BE2C (cell line): ENCODE results near the gene PSMA2.

Experiments
- DNase-seq: peaks from one replicate; pipeline ENCODE4 v3.0.0-alpha.2; 2020
- H3K27me3 ChIP-seq: fragments of 250-450 bp; sonication (Bioruptor Pico); 2 replicates; pipeline ENCODE4 v1.5.1; 2020; ENCODE audit warnings: mild to moderate bottlenecking
- H3K36me3 ChIP-seq: fragments of 250-450 bp; sonication (Bioruptor Pico); 2 replicates; pipeline ENCODE4 v1.5.1; 2020; ENCODE audit warnings: mild to moderate bottlenecking
- H3K4me1 ChIP-seq: fragments of 250-450 bp; sonication (Bioruptor Pico); 2 replicates; pipeline ENCODE4 v1.5.1; 2020
- H3K4me3 ChIP-seq: 2 replicates; pipeline ENCODE4 v1.5.1; 2011; ENCODE audit warnings: low read depth, low read length
- H3K9me3 ChIP-seq: fragments of 250-450 bp; sonication (Bioruptor Pico); 2 replicates; pipeline ENCODE4 v1.5.1; 2020
- TF ChIP-seq, protein P1 (sequence below): IDR thresholded peaks from 2 replicates; pipeline ENCODE4 v1.5.1; 2012; ENCODE audit warnings: mild to moderate bottlenecking, low read depth, low read length

Gene PSMA2

DNA sequence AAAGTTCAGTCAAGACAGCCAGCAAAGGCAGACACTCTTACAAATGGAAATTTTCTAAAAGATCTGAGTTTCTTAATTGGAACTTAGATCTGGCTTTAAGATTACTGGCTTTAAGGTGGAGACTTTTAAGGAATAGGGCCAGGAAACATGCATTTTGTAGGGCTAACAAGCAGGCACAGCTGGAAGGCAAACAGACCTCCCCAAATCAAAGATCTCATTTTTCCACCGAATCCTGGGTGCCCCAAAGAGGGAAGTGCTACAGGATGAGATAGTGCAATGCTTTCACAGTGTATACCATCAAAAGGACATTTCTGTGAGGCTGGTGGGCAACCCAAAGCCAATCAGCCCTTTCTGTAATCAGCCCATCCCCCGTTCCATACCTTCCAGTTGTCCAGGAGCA, 27.6 kb upstream of the PSMA2 start:
- H3K4me1 ChIP-seq = no peaks in the 10 kb centered on the region
- H3K27me3 ChIP-seq = no peaks in the 10 kb centered on the region
- H3K36me3 ChIP-seq = no peaks in the 10 kb centered on the region
- no peaks in the 10 kb centered on the region for H3K9me3 ChIP-seq
- TF ChIP-seq, protein P1, sequence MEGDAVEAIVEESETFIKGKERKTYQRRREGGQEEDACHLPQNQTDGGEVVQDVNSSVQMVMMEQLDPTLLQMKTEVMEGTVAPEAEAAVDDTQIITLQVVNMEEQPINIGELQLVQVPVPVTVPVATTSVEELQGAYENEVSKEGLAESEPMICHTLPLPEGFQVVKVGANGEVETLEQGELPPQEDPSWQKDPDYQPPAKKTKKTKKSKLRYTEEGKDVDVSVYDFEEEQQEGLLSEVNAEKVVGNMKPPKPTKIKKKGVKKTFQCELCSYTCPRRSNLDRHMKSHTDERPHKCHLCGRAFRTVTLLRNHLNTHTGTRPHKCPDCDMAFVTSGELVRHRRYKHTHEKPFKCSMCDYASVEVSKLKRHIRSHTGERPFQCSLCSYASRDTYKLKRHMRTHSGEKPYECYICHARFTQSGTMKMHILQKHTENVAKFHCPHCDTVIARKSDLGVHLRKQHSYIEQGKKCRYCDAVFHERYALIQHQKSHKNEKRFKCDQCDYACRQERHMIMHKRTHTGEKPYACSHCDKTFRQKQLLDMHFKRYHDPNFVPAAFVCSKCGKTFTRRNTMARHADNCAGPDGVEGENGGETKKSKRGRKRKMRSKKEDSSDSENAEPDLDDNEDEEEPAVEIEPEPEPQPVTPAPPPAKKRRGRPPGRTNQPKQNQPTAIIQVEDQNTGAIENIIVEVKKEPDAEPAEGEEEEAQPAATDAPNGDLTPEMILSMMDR = no peak
- DNase-seq = no peak
- H3K4me3 ChIP-seq = no peak overlapping the region

GRCh38 chr7:42956062-42956461, 24.1 kb upstream of the PSMA2 start:
- Histone ChIP-seq H3K27me3 (no peaks in the 10 kb centered on the region), H3K4me3 (no peak overlapping the region), H3K4me1 (no peaks in the 10 kb centered on the region), H3K9me3 (no peaks in the 10 kb centered on the region), H3K36me3 (no peaks in the 10 kb centered on the region)
- TF ChIP-seq, protein P1 = no peak
- DNase-seq = no peak

DNA sequence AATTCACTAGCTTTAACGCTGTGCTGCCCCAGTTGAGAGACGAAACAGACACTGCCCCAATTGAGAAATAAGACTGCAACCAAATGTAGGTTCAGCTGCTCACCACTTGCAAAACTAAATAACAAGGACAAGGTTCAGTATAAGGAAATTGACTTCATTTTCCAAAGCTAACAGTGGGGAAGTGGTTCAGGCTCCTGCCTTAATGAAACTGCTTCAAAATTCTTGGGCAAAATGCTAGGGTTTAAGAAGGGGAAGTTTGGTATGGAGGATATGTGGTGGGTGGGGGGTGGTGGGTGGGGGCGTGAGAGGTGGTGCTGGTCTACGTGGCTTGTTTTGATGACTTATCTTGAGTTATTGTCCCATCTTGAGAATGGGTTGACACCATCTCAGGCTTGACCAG, 22.0 kb upstream of the PSMA2 start:
- Histone ChIP-seq H3K36me3 (no peaks in the 10 kb centered on the region), H3K4me3 (no peak overlapping the region), H3K27me3 (no peaks in the 10 kb centered on the region), H3K4me1 (no peaks in the 10 kb centered on the region), H3K9me3 (no peaks in the 10 kb centered on the region)
- no peak for DNase-seq
- TF ChIP-seq, protein P1 = no peak

DNA sequence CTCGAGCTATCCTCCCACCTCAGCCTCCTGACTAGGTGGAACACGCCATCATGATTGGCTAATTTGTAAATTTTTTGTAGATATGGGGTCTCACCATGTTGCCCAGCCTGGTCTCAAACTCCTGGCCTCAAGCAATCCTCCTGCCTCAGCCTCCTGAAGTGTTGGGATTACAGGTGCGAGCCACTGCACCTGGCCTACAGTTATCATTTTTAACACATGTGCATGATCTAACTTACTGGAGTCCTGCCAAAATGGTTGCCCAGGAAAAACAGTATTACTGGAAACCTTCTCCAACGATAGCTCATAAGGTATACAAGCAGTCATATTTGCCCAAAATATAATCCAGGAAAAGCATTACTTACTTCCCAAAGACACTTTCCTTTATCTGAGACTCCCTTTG, 20.4 kb upstream of the PSMA2 start:
- TF ChIP-seq, protein P1 = no peak
- Histone ChIP-seq H3K9me3 (no peaks in the 10 kb centered on the region; the same call in 1 of the 2 replicates), H3K36me3 (no peaks in the 10 kb centered on the region), H3K4me3 (no peak overlapping the region), H3K27me3 (no peaks in the 10 kb centered on the region), H3K4me1 (no peaks in the 10 kb centered on the region)
- no peak for DNase-seq

DNA sequence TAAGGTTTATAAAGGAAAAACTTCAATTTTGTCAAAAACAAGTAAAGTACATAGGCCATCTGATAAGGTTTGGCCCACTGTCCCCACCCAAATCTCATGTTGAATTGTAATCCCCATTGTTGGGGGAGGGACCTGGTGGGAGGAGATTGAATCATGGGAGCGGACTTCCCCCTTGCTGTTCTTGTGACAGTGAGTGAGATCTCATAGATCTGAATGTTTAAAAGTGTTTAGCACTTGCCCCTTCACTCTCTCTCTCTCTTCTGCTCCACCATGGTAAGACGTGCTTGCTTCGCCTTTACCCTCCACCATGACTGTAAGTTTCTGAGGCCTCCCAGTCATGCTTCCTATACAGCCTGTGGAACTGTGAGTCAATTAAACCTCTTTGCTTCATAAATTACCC, 18.4 kb upstream of the PSMA2 start:
- no peaks in the 10 kb centered on the region; the same call in 1 of the 2 replicates for H3K9me3 ChIP-seq
- no peak overlapping the region for H3K4me3 ChIP-seq
- TF ChIP-seq, protein P1 = no peak
- no peaks in the 10 kb centered on the region for H3K4me1 ChIP-seq
- no peak for DNase-seq
- no peaks in the 10 kb centered on the region for H3K36me3 ChIP-seq
- H3K27me3 ChIP-seq = no peaks in the 10 kb centered on the region

DNA sequence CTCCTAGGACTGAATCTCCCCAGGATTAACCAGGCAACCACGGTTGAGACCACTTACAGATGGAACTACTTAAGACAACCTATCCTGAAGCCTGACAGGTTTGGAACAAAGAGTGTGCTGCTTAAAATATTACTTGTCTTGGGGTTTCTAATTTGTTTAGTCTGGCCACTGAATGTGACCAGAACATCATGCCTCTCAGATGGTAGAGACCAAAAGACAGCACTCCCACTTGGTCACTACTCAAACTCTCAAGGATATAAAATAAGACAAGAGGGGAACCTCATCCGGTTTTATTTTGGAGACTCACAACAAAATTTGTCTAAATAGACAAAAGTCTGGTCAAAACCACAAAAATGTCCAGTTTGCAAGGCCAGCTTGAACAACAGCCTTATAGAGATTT, 15.5 kb upstream of the PSMA2 start:
- H3K36me3 ChIP-seq = no peaks in the 10 kb centered on the region
- TF ChIP-seq, protein P1 = no peak

More for the DNA sequence above, 15.5 kb upstream of the PSMA2 start:
- no peaks in the 10 kb centered on the region for H3K27me3 ChIP-seq
- no peak for DNase-seq
- H3K4me3 ChIP-seq = no peak overlapping the region
- H3K9me3 ChIP-seq = no peaks in the 10 kb centered on the region; the same call in 1 of the 2 replicates
- no peaks in the 10 kb centered on the region for H3K4me1 ChIP-seq
